Ectodermal cell (in vitro differentiated cells): ENCODE data around the gene SLC38A1.

ENCODE experiments used
- H3K27ac ChIP-seq: 2 replicates; pipeline ENCODE4 v1.7.0; 2013; ENCODE audit warnings: mild to moderate bottlenecking, low read depth, low read length; ENCODE audit not compliant: insufficient read depth, poor library complexity, severe bottlenecking
- H3K27me3 ChIP-seq: 2 replicates; pipeline ENCODE4 v1.7.0; 2013; ENCODE audit warnings: mild to moderate bottlenecking, low read length; ENCODE audit not compliant: insufficient read depth, control insufficient read depth, poor library complexity, severe bottlenecking
- H3K36me3 ChIP-seq: one replicate; pipeline ENCODE4 v1.7.0; 2013; ENCODE audit warnings: low read length; ENCODE audit not compliant: control insufficient read depth, insufficient read depth
- H3K4me1 ChIP-seq: one replicate; pipeline ENCODE4 v1.7.0; 2013; ENCODE audit warnings: low read length; ENCODE audit not compliant: control insufficient read depth, insufficient read depth
- H3K4me3 ChIP-seq: 2 replicates; pipeline ENCODE4 v1.7.0; 2013; ENCODE audit warnings: low read depth, low read length, control low read depth; ENCODE audit not compliant: insufficient read depth
- H3K9me3 ChIP-seq: 2 replicates; pipeline ENCODE4 v1.7.0; 2013; ENCODE audit warnings: mild to moderate bottlenecking, low read length, moderate library complexity; ENCODE audit not compliant: control insufficient read depth
- WGBS, 2 experiments: methylation state at CpG; one replicate each; pipeline ENCODE4 v1.1.7; 2013; ENCODE audit warnings: missing lambda C conversion rate in 2 of 2; 5-methylcytosine and 5-hydroxymethylcytosine counted together

SLC38A1 gene

DNA sequence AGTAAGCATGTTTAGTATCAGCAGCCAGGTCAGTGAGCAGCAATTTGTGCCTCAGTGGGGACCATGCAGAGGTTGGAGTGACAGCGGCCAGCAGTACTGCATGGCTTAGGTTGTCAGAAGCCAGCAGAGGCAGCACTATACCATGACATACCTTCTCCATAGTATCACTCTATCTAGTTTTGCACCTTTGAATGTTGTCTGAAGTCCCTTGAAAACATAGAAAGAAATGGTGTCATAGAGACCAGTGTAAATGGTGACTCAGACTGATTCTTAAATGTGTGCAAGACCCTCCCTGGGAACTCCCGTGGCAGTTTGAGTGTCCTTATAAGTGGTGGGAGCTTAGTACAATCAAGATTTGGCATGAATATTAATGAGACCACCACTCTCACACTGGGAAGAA lies 124.4 kb downstream of the SLC38A1 start:
- Histone ChIP-seq H3K36me3 (no peaks in the 10 kb centered on the region), H3K4me1 (no peaks in the 10 kb centered on the region), H3K27ac (no peak overlapping the region), H3K27me3 (no peaks in the 10 kb centered on the region), H3K4me3 (no peak overlapping the region), H3K9me3 (no peaks in the 10 kb centered on the region)
- 91 to 94% methylated on average over 2 of the region's 2 CpGs for WGBS, 2 experiments

DNA sequence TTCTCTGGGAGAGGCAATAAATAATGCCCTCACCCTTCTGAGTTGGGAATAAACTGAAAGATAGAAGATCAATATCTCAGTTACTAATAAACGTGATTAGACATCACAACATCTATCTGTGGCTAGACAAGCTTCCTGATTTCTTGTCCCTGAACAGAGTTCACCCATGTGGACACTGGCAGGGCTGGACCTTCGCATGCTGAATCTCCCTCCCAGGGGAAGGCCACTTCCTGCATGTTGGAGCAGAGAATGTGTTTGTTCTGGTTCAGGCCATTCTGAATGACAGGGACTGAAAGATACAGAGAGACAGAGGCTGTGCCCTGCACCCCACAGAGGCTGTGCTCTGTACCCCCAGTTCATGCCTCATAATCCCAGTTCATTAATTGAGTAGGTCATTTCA lies 132.6 kb downstream of the SLC38A1 start:
- Histone ChIP-seq H3K27me3 (no peaks in the 10 kb centered on the region), H3K36me3 (no peaks in the 10 kb centered on the region), H3K4me3 (no peak overlapping the region), H3K27ac (no peak overlapping the region), H3K4me1 (no peaks in the 10 kb centered on the region), H3K9me3 (no peaks in the 10 kb centered on the region)
- WGBS, 2 experiments, result 93 to 98% methylated on average over 2 of the region's 2 CpGs

DNA sequence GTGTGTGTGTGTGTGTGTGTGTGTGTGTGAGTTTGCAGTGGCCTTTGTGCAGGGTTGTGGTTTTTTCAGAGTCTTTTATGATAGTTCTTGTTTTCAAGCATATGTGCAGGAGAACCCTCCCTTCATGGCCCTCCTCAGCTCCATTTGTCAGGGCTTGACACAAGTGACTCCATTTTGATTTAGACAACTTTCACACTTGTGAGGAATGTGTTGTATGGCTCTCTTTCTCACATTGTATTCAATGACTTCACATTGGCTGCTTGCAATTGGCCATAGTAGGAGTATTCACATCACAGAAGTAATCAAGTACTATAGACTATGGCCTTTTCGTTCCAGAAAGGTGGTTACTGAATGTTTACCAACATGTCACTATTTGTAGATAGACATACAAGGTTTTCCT lies 133.1 kb downstream of the SLC38A1 start:
- Histone ChIP-seq H3K4me1 (no peaks in the 10 kb centered on the region), H3K27ac (no peak overlapping the region), H3K27me3 (no peaks in the 10 kb centered on the region), H3K9me3 (no peaks in the 10 kb centered on the region), H3K4me3 (no peak overlapping the region), H3K36me3 (no peaks in the 10 kb centered on the region)
- 100% methylated on average over 1 of the region's 1 CpG for WGBS, 2 experiments

DNA sequence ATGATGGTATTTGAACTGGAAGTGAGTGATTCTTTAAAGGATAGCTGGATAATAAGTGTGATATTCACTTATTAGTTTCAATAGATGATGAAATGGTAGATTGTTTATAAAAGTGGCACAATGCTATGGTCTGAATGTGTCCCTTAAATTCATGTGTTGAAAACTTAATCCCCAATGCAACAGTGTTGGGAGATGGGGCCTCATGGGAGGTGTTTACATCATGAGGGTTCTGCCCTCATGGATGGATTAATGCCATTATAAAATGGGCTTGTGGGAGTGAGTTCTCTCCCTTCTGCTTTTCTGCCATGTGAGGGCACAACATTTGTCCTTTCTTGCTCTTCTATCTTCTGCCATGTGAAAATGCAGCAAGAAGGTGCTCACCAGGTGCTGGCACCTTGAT lies 134.0 kb downstream of the SLC38A1 start:
- Histone ChIP-seq H3K9me3 (no peaks in the 10 kb centered on the region), H3K36me3 (no peaks in the 10 kb centered on the region), H3K27me3 (no peaks in the 10 kb centered on the region), H3K4me1 (no peaks in the 10 kb centered on the region), H3K27ac (no peak overlapping the region), H3K4me3 (no peak overlapping the region)

DNA sequence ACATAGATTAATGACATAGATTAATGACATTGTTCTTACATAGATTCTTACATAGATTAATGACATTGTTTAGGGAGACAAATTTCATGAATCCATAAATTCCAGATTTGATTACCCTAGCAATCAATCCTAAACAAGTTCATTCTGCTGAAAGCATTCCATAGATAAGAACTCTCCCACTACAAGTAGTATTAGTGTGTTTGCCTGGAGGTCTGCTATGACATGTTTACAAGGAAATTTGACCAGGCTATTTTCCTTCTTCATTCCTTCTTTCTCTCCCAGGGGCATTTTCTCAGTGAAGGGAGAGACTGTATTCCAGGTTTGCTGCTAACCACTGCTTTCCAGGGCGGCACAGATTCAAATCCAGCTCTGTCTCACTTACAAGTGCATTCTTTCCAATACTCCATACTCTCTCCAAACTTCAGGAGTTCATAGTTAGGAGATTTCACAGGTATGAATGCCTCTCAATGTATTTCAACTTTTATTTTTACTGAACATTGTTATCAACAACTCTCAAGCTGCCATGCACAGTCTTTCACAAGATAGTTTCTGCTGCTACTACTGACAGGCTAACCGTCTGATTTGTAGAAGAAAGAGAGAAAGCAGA lies 134.5 kb downstream of the SLC38A1 start:
- no peaks in the 10 kb centered on the region for H3K36me3 ChIP-seq
- H3K9me3 ChIP-seq, result no peaks in the 10 kb centered on the region
- H3K4me3 ChIP-seq, result no peak overlapping the region
- no peaks in the 10 kb centered on the region for H3K4me1 ChIP-seq
- WGBS, 2 experiments, result 88 to 93% methylated on average over 2 of the region's 2 CpGs
- H3K27me3 ChIP-seq, result no peaks in the 10 kb centered on the region
- H3K27ac ChIP-seq, result no peak overlapping the region

DNA sequence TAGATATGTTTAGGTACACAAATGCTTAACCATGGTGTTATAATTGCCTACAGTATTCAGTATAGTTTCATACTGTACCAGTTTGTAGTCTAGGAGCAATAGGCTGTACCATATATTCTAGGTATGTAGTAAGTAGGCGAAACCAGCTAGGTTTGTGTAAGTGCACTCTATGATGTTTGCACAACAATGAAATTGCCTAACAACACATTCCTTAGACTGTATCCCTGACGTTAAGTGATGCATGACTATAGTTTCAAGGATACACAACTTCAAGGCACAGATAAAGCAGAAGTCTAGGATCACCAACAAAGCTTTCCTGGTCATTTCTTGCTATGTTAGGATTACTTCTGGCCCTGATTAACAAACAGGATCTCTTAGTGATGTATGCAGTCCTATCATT lies 135.1 kb downstream of the SLC38A1 start:
- no peaks in the 10 kb centered on the region for H3K9me3 ChIP-seq
- 66 to 67% methylated on average over 2 of the region's 2 CpGs for WGBS, 2 experiments
- no peaks in the 10 kb centered on the region for H3K27me3 ChIP-seq
- no peaks in the 10 kb centered on the region for H3K36me3 ChIP-seq
- H3K4me3 ChIP-seq, result no peak overlapping the region
- H3K4me1 ChIP-seq, result no peaks in the 10 kb centered on the region
- no peak overlapping the region for H3K27ac ChIP-seq
